Measurements from ENCODE around the gene ZNF605. TPM values are rescaled to one million over a fixed set of nuclear protein-coding genes. Genes with fewer than 3 reads are reported as not detected.
"Not testable (repeated sequence)": the region's sequence is repeated elsewhere in the genome, so short reads cannot be mapped to it uniquely, and the experiment has no call there.

ZNF605 gene
- polyA plus RNA-seq, 1 donor from 2014 or later, result 22.6 TPM

DNA sequence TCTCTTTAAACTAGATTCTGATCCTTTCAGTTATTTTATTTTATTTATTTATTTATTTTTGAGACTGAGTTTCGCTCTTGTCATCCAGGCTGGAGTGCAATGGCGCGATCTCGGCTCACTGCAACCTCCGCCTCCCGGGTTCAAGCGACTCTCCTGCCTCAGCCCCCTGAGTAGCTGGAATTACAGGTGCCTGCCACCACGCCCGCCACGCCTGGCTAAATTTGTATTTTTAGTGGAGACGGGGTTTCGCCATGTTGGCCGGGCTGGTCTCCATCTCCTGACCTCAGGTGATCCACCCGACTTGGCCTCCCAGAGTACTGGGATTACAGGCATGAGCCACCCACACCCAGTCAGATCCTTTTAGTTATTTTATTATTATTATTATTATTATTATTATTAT, 5.7 kb upstream of the ZNF605 start:
- H3K4me2 ChIP-seq (ENCODE audit: low read length); H2AFZ ChIP-seq (ENCODE audit: low read depth, low read length); H3K9me2 ChIP-seq (ENCODE audit: insufficient read depth, low read length); H4K20me1 ChIP-seq (ENCODE audit: insufficient read depth); H3K79me2 ChIP-seq (replicated peaks; ENCODE audit: insufficient read depth, low read length); H3K9ac ChIP-seq (ENCODE audit: low read length); H3K36me3 ChIP-seq (ENCODE audit: insufficient read depth, low read length); H3K4me3 ChIP-seq (ENCODE audit: low read length); H3K27me3 ChIP-seq (ENCODE audit: insufficient read depth, low read depth, low read length); H3K9me3 ChIP-seq (ENCODE audit: low read length); H3F3A ChIP-seq (ENCODE audit: insufficient read depth, low read length, poor library complexity, severe bottlenecking); H3K27ac ChIP-seq (ENCODE audit: low read length): not testable (repeated sequence)

DNA sequence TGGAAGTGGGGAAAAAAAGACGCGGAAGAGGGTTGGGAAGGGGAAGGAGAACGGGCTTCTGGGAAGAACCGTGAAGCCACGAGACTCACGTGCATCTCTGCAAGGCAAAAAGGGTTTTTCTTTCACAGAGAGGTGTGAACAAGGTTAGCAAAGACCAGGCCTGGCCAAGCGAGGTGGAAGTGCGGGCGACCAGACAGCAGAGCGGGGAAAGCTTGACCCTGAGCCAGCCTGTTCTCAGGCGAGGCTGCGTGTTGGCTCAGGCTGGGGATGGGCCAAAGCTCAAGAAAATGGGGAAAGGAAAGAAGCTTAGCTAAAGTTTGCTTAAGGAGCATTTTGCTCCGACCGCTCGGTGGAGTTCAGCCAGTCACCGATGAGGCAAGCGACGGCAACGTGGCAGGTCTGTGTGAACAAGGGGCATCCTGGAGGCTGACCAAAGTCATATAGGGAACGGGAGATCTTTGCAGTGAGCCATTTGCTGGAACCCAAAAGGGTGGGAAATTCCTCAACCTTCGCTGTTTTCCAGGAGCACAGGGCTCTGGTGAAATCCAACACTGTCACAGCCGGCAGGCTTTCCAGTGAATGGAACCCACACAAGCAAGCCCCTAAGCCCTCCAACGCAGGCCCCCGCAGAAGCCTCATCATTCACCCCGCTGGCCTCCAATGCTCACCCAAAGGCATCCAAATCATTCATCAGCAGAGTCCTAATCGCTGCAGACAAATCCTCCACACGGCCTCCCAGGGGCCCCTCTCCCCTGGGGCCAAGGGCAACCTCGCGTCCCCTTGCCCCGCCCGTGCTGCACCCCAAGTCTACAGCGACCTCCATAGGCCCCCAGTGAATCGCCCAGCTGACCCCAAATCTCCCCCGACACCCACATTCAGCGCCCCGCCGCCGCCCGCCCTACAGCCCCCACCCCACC, 754 bp downstream of the ZNF605 start:
- H3K36me3 ChIP-seq (ENCODE audit: insufficient read depth, low read length), result peaks cover 5% of the 10 kb centered on the region
- peak overlapping the region; percentile 80 for H3K4me2 ChIP-seq (ENCODE audit: low read length)
- H3F3A ChIP-seq (ENCODE audit: insufficient read depth, low read length, poor library complexity, severe bottlenecking), result no peaks in the 10 kb centered on the region
- H2AFZ ChIP-seq (ENCODE audit: low read depth, low read length), result peak overlapping the region; percentile 70
- H3K9me3 ChIP-seq (ENCODE audit: low read length), result peaks cover 17% of the 10 kb centered on the region
- no peaks in the 10 kb centered on the region for H3K9me2 ChIP-seq (ENCODE audit: insufficient read depth, low read length)
- peak overlapping the region; percentile 81 for H3K9ac ChIP-seq (ENCODE audit: low read length)
- H3K27me3 ChIP-seq (ENCODE audit: insufficient read depth, low read depth, low read length), result no peaks in the 10 kb centered on the region
- TF ChIP-seq TAF1 (IDR thresholded peaks at IDR 0.05; ENCODE audit: low read depth) (peak; percentile 41), EP300 (conservative IDR thresholded peaks at IDR 0.05; ENCODE audit: poor library complexity, severe bottlenecking) (no peak), SMC3 (conservative IDR thresholded peaks at IDR 0.05; ENCODE audit: poor library complexity) (no peak), EZH2 (IDR thresholded peaks at IDR 0.05; ENCODE audit: borderline replicate concordance, insufficient read depth, low read length, poor library complexity, severe bottlenecking) (no peak), CTCF (IDR thresholded peaks at IDR 0.05; ENCODE audit: poor library complexity, severe bottlenecking) (peak; percentile 9)
- TF ChIP-seq, protein P1, sequence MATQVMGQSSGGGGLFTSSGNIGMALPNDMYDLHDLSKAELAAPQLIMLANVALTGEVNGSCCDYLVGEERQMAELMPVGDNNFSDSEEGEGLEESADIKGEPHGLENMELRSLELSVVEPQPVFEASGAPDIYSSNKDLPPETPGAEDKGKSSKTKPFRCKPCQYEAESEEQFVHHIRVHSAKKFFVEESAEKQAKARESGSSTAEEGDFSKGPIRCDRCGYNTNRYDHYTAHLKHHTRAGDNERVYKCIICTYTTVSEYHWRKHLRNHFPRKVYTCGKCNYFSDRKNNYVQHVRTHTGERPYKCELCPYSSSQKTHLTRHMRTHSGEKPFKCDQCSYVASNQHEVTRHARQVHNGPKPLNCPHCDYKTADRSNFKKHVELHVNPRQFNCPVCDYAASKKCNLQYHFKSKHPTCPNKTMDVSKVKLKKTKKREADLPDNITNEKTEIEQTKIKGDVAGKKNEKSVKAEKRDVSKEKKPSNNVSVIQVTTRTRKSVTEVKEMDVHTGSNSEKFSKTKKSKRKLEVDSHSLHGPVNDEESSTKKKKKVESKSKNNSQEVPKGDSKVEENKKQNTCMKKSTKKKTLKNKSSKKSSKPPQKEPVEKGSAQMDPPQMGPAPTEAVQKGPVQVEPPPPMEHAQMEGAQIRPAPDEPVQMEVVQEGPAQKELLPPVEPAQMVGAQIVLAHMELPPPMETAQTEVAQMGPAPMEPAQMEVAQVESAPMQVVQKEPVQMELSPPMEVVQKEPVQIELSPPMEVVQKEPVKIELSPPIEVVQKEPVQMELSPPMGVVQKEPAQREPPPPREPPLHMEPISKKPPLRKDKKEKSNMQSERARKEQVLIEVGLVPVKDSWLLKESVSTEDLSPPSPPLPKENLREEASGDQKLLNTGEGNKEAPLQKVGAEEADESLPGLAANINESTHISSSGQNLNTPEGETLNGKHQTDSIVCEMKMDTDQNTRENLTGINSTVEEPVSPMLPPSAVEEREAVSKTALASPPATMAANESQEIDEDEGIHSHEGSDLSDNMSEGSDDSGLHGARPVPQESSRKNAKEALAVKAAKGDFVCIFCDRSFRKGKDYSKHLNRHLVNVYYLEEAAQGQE (IDR thresholded peaks at IDR 0.05; ENCODE audit: borderline replicate concordance), result no peak
- peak overlapping the region; percentile 70 for H3K27ac ChIP-seq (ENCODE audit: low read length)
- H4K20me1 ChIP-seq (ENCODE audit: insufficient read depth), result no peaks in the 10 kb centered on the region
- peak overlapping the region; percentile 82 for H3K4me3 ChIP-seq (ENCODE audit: low read length)
- peaks cover 4% of the 10 kb centered on the region for H3K79me2 ChIP-seq (replicated peaks; ENCODE audit: insufficient read depth, low read length)
